Neural cell (in vitro differentiated cells): Measurements from ENCODE around the gene IGF1R. TPM values are rescaled to one million over a fixed set of nuclear protein-coding genes. Genes with fewer than 3 reads are reported as not detected.

Experiments
- H2AFZ ChIP-seq: fragments of 200-600, 300-800 bp; sonication (generic), shearing (Covaris generic); 2 replicates; pipeline ENCODE4 v1.6.0; 2014; ENCODE audit warnings: low read depth, mild to moderate bottlenecking, antibody characterized with exemption, low read length, moderate library complexity
- H3F3A ChIP-seq: fragments of 200-600 bp; shearing (Covaris generic); 2 replicates; pipeline ENCODE4 v1.6.1; 2016; ENCODE audit warnings: mild to moderate bottlenecking, moderate library complexity, mixed read lengths, antibody characterized with exemption, low read length; ENCODE audit not compliant: insufficient read depth, poor library complexity, severe bottlenecking
- H3K27ac ChIP-seq: fragments of 200-600, 300-800 bp; sonication (generic), shearing (Covaris generic); 2 replicates; pipeline ENCODE4 v1.5.1; 2014; ENCODE audit warnings: mild to moderate bottlenecking, low read length, moderate library complexity
- H3K27me3 ChIP-seq: fragments of 300-800, 200-600 bp; sonication (generic), shearing (Covaris generic); 2 replicates; pipeline ENCODE4 v1.6.0; 2014; ENCODE audit warnings: mild to moderate bottlenecking, low read depth, low read length, moderate library complexity; ENCODE audit not compliant: insufficient read depth
- H3K36me3 ChIP-seq: fragments of 300-800, 200-600 bp; sonication (generic), shearing (Covaris generic); 2 replicates; pipeline ENCODE4 v1.5.1; 2014; ENCODE audit warnings: mild to moderate bottlenecking, antibody characterized with exemption, low read length, moderate library complexity; ENCODE audit not compliant: insufficient read depth
- H3K4me2 ChIP-seq: fragments of 300-800, 200-600 bp; sonication (generic), shearing (Covaris generic); 2 replicates; pipeline ENCODE4 v1.6.0; 2014; ENCODE audit warnings: mild to moderate bottlenecking, low read length
- H3K4me3 ChIP-seq: fragments of 300-800, 200-600 bp; sonication (generic), shearing (Covaris generic); 2 replicates; pipeline ENCODE4 v1.5.1; 2014; ENCODE audit warnings: mild to moderate bottlenecking, low read length, moderate library complexity
- H3K79me2 ChIP-seq: fragments of 200-600 bp; shearing (Covaris generic); replicated peaks from 2 replicates; pipeline ENCODE4 v1.6.0; 2014; ENCODE audit warnings: mild to moderate bottlenecking, low read length, moderate library complexity; ENCODE audit not compliant: insufficient read depth
- H3K9ac ChIP-seq: fragments of 300-800, 200-600 bp; sonication (generic), shearing (Covaris generic); 2 replicates; pipeline ENCODE4 v1.6.1; 2016; ENCODE audit warnings: mild to moderate bottlenecking, low read length, mixed read lengths
- H3K9me2 ChIP-seq: fragments of 200-600 bp; shearing (Covaris generic); 2 replicates; pipeline ENCODE4 v1.6.1; 2016; ENCODE audit warnings: mild to moderate bottlenecking, low read length, mixed read lengths; ENCODE audit not compliant: insufficient read depth
- H3K9me3 ChIP-seq: fragments of 200-600, 300-800 bp; sonication (generic), shearing (Covaris generic); 2 replicates; pipeline ENCODE4 v1.6.1; 2016; ENCODE audit warnings: mild to moderate bottlenecking, mixed run types, low read length, moderate library complexity, mixed read lengths
- H4K20me1 ChIP-seq: fragments of 200-600 bp; shearing (Covaris generic); 2 replicates; pipeline ENCODE4 v1.6.1; 2016; ENCODE audit warnings: mild to moderate bottlenecking, mixed run types; ENCODE audit not compliant: insufficient read depth
- EP300 ChIP-seq: fragments of 450-650 bp; conservative IDR thresholded peaks from 2 replicates; pipeline ENCODE4 v1.6.1; 2014; ENCODE audit warnings: antibody characterized with exemption, mild to moderate bottlenecking, moderate library complexity; ENCODE audit not compliant: poor library complexity, severe bottlenecking
- EZH2 ChIP-seq: fragments of 200-600, 300-800 bp; shearing (Covaris generic), sonication (generic); IDR thresholded peaks from 2 replicates; pipeline ENCODE4 v1.6.1; 2014; ENCODE audit warnings: antibody characterized with exemption, low read length, borderline replicate concordance, mild to moderate bottlenecking; ENCODE audit not compliant: insufficient read depth, poor library complexity, severe bottlenecking
- MXI1 ChIP-seq: fragments of 450-650 bp; conservative IDR thresholded peaks from 2 replicates; pipeline ENCODE4 v1.6.1; 2014; ENCODE audit warnings: antibody characterized with exemption, mild to moderate bottlenecking; ENCODE audit not compliant: poor library complexity, severe bottlenecking
- POLR2AphosphoS5 ChIP-seq: IDR thresholded peaks from 2 replicates; pipeline ENCODE4 v1.6.1; 2012
- RAD21 ChIP-seq: fragments of 450-650 bp; conservative IDR thresholded peaks from 2 replicates; pipeline ENCODE4 v1.6.1; 2014; ENCODE audit warnings: antibody characterized with exemption, mild to moderate bottlenecking, moderate library complexity
- REST ChIP-seq: IDR thresholded peaks from 2 replicates; pipeline ENCODE4 v1.6.1; 2012; ENCODE audit warnings: borderline replicate concordance
- SMC3 ChIP-seq: fragments of 450-650 bp; conservative IDR thresholded peaks from 2 replicates; pipeline ENCODE4 v1.6.1; 2014; ENCODE audit warnings: antibody characterized with exemption, mild to moderate bottlenecking, moderate library complexity; ENCODE audit not compliant: poor library complexity
- TAF1 ChIP-seq: IDR thresholded peaks from 2 replicates; pipeline ENCODE4 v1.6.1; 2012; ENCODE audit warnings: low read depth
- polyA plus RNA-seq: library from polyadenylated mRNA; depleted of rRNA; stranded (reverse); fragments of >200 nt; gene quantifications from 2 replicates; pipeline ENCODE4 v1.2.3, GENCODE V29; 2014
- TF ChIP-seq, protein P1 (sequence below): fragments of 450-650 bp; IDR thresholded peaks from 2 replicates; pipeline ENCODE4 v1.5.1; 2014; ENCODE audit warnings: antibody characterized with exemption, mild to moderate bottlenecking, moderate library complexity; ENCODE audit not compliant: poor library complexity, severe bottlenecking

Gene IGF1R
- polyA plus RNA-seq, 1 donor from 2014 or later = 10.9 TPM

DNA sequence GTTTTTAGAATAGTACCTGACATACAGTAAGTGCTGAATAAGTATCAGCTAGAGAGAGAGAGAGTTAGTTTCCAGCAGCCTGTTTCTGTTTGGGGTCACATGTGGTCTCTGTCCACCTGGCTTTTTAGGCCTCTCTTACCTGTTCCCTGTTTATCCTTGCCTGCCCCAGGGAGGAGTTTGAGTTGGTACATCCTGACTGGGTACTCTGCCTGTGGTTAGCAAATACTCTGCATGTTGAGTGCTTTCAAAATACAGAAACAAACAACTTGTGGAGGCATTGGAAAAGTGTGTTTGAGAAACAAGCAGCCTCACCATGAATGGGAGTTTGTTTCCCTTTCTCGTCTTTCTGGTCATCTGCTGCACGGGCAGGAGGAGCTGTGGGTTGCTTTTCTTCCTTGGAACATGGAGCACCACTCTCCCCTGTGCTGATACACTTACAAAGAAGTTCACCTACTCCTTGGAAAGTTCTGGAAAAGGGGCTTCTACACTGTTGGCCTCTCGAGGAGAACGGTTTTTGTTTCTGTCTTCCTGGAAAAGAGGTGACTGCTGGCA is 193.2 kb downstream of the IGF1R start:
- Histone ChIP-seq H3K4me2 (no peak overlapping the region), H3K4me3 (no peak overlapping the region), H3K9me2 (no peaks in the 10 kb centered on the region), H3K27me3 (no peaks in the 10 kb centered on the region), H3F3A (no peaks in the 10 kb centered on the region), H3K79me2 (peaks cover 21% of the 10 kb centered on the region), H3K27ac (no peak overlapping the region), H3K9ac (no peak overlapping the region), H3K9me3 (no peaks in the 10 kb centered on the region), H2AFZ (no peak overlapping the region), H4K20me1 (peaks cover 4% of the 10 kb centered on the region), H3K36me3 (no peaks in the 10 kb centered on the region)
- no peak for TF ChIP-seq SMC3
- TF ChIP-seq TAF1 = no peak
- TF ChIP-seq EZH2 = no peak
- TF ChIP-seq, protein P1, sequence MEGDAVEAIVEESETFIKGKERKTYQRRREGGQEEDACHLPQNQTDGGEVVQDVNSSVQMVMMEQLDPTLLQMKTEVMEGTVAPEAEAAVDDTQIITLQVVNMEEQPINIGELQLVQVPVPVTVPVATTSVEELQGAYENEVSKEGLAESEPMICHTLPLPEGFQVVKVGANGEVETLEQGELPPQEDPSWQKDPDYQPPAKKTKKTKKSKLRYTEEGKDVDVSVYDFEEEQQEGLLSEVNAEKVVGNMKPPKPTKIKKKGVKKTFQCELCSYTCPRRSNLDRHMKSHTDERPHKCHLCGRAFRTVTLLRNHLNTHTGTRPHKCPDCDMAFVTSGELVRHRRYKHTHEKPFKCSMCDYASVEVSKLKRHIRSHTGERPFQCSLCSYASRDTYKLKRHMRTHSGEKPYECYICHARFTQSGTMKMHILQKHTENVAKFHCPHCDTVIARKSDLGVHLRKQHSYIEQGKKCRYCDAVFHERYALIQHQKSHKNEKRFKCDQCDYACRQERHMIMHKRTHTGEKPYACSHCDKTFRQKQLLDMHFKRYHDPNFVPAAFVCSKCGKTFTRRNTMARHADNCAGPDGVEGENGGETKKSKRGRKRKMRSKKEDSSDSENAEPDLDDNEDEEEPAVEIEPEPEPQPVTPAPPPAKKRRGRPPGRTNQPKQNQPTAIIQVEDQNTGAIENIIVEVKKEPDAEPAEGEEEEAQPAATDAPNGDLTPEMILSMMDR = no peak
- TF ChIP-seq POLR2AphosphoS5 = no peak
- TF ChIP-seq MXI1 = no peak
- no peak for TF ChIP-seq REST
- no peak for TF ChIP-seq RAD21
- TF ChIP-seq EP300 = no peak

GRCh38 chr15:98842192-98842972 is 194.0 kb downstream of the IGF1R start:
- Histone ChIP-seq H4K20me1 (peaks cover 4% of the 10 kb centered on the region), H3F3A (no peaks in the 10 kb centered on the region), H3K9me3 (no peaks in the 10 kb centered on the region), H3K9me2 (no peaks in the 10 kb centered on the region), H3K27me3 (no peaks in the 10 kb centered on the region), H3K36me3 (no peaks in the 10 kb centered on the region), H3K4me2 (no peak overlapping the region), H2AFZ (no peak overlapping the region), H3K9ac (no peak overlapping the region), H3K27ac (no peak overlapping the region), H3K4me3 (no peak overlapping the region), H3K79me2 (peaks cover 24% of the 10 kb centered on the region)
- TF ChIP-seq REST = no peak
- no peak for TF ChIP-seq RAD21
- no peak for TF ChIP-seq POLR2AphosphoS5
- no peak for TF ChIP-seq EP300
- no peak for TF ChIP-seq EZH2
- TF ChIP-seq TAF1 = no peak
